K562 treated with DMSO at 1 percent for 24 hours (cell line): ENCODE data around the gene PCBP4. TPM values are rescaled to one million over a fixed set of nuclear protein-coding genes. Genes with fewer than 3 reads are reported as not detected.

Experiments
- total RNA-seq: library from RNA; unstranded; fragments of 300-600 nt; gene quantifications from 2 replicates; pipeline ENCODE4 v1.2.3, GENCODE V29; 2022; ENCODE audit warnings: low read depth; ENCODE audit not compliant: insufficient read depth

Gene PCBP4
- total RNA-seq: 12.4 and 14.2 TPM in 2 replicates

GRCh38 chr3:51967384-51968169, at the start of gene PCBP4:
Gene PCBP4 (minus strand): TSS chr3:51967454. CDS start chr3:51961240, 6,214 bp downstream.

GRCh38 chr3:51995346-51996163, 28.3 kb upstream of the PCBP4 start, which contains the start of gene RPL29:
Gene RPL29 (minus strand): TSS chr3:51995895. CDS start chr3:51995461, 434 bp downstream.

GRCh38 chr3:51982838-51983577, 15.8 kb upstream of the PCBP4 start, which contains the start of gene ACY1:
Gene ACY1 (plus strand): TSS chr3:51983535. CDS start chr3:51984065, 530 bp downstream.

GRCh38 chr3:51974963-51975851, 8.0 kb upstream of the PCBP4 start, which contains the start of gene ABHD14A:
Gene ABHD14A (plus strand): TSS chr3:51975064. CDS start chr3:51975136, 72 bp downstream.

GRCh38 chr3:51955175-51955892, 11.9 kb downstream of the PCBP4 start, which contains the start of gene GPR62:
Gene GPR62 (plus strand): TSS chr3:51955381. CDS start chr3:51955653, 272 bp downstream.

GRCh38 chr3:51941798-51942602, 25.3 kb downstream of the PCBP4 start, which contains the start of the genes PARP3 and RRP9:
Gene PARP3 (plus strand): TSS chr3:51942363. CDS start chr3:51943356, 993 bp downstream.
Gene RRP9 (minus strand): TSS chr3:51941904. CDS start chr3:51941867, 37 bp downstream.

Other genes with a start within 250 kb of the PCBP4 start
- gene IQCF6, start 188.2 kb downstream of the PCBP4 start, total RNA-seq: not detected in 2 replicates
- gene IQCF2, start 105.8 kb downstream of the PCBP4 start, total RNA-seq: not detected in 2 replicates
- not detected in 2 replicates for gene IQCF5, start 91.9 kb downstream of the PCBP4 start, total RNA-seq
- gene IQCF1, start 64.1 kb downstream of the PCBP4 start, total RNA-seq: not detected in 2 replicates
- gene RRP9, start 25.6 kb downstream of the PCBP4 start, total RNA-seq: 18.8 and 23.0 TPM in 2 replicates
- gene PARP3, start 25.1 kb downstream of the PCBP4 start, total RNA-seq: 3.2 and 4.4 TPM in 2 replicates
- 0.15 TPM in 1 of 2 replicates, not detected in the other for gene GPR62, start 12.1 kb downstream of the PCBP4 start, total RNA-seq
- 65.2 and 70.8 TPM in 2 replicates for gene ABHD14B, start 6.6 kb upstream of the PCBP4 start, total RNA-seq
- gene ABHD14A, start 7.6 kb upstream of the PCBP4 start, total RNA-seq: 33.0 and 33.4 TPM in 2 replicates
- gene ACY1, start 16.1 kb upstream of the PCBP4 start, total RNA-seq: 47.6 and 57.4 TPM in 2 replicates
- 2,372 and 2,568 TPM in 2 replicates for gene RPL29, start 28.4 kb upstream of the PCBP4 start, total RNA-seq
- 8.3 and 9.0 TPM in 2 replicates for gene DUSP7, start 89.1 kb upstream of the PCBP4 start, total RNA-seq
- 29.6 and 34.3 TPM in 2 replicates for gene POC1A, start 187.0 kb upstream of the PCBP4 start, total RNA-seq
- gene ALAS1, start 230.7 kb upstream of the PCBP4 start, total RNA-seq: 51.2 and 56.3 TPM in 2 replicates